ENCODE measurements around the gene CHST1. TPM values are rescaled to one million over a fixed set of nuclear protein-coding genes. Genes with fewer than 3 reads are reported as not detected.

CHST1 gene
- total RNA-seq, 1 donor from 2014 or later: 1.1 TPM

GRCh38 chr11:45649544-45650165, 15.8 kb downstream of the CHST1 start:
- no peak for DNase-seq (ENCODE audit: low read depth, low spot score)
- peaks cover 13% of the 10 kb centered on the region for H3K4me1 Mint-ChIP-seq
- no peaks in the 10 kb centered on the region for H3K27me3 Mint-ChIP-seq (ENCODE audit: low read depth)
- H3K27ac Mint-ChIP-seq (ENCODE audit: unreplicated experiment): no peak overlapping the region
- TF ChIP-seq, protein P1, sequence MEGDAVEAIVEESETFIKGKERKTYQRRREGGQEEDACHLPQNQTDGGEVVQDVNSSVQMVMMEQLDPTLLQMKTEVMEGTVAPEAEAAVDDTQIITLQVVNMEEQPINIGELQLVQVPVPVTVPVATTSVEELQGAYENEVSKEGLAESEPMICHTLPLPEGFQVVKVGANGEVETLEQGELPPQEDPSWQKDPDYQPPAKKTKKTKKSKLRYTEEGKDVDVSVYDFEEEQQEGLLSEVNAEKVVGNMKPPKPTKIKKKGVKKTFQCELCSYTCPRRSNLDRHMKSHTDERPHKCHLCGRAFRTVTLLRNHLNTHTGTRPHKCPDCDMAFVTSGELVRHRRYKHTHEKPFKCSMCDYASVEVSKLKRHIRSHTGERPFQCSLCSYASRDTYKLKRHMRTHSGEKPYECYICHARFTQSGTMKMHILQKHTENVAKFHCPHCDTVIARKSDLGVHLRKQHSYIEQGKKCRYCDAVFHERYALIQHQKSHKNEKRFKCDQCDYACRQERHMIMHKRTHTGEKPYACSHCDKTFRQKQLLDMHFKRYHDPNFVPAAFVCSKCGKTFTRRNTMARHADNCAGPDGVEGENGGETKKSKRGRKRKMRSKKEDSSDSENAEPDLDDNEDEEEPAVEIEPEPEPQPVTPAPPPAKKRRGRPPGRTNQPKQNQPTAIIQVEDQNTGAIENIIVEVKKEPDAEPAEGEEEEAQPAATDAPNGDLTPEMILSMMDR (conservative IDR thresholded peaks at IDR 0.05): no peak
- H3K36me3 Mint-ChIP-seq (ENCODE audit: low read depth): no peaks in the 10 kb centered on the region
- no peak overlapping the region for H3K4me3 Mint-ChIP-seq
- H3K9me3 Mint-ChIP-seq: peaks cover 2% of the 10 kb centered on the region

DNA sequence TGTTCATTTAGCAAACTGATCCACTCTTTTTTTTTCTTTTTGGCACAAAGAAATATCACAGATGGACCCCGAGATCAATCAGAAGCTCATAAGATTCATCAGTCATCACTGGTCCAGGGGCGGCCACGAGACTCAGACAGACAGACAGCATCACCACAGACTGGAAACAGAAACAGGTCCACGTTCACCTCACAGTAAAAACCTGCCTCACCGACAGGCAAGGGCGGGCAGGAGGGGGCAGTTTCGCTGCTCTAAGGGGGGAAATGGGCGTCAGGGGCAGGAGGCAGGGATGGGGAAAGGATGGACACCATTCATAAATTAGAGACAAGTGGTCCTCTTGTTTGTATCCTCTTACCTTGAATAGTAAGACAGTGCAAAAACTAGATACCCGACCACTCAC, 16.5 kb downstream of the CHST1 start:
- no peaks in the 10 kb centered on the region for H3K36me3 Mint-ChIP-seq (ENCODE audit: low read depth)
- TF ChIP-seq, protein P1 (conservative IDR thresholded peaks at IDR 0.05): no peak
- H3K27ac Mint-ChIP-seq (ENCODE audit: unreplicated experiment): no peak overlapping the region
- peaks cover 2% of the 10 kb centered on the region for H3K9me3 Mint-ChIP-seq
- DNase-seq (ENCODE audit: low read depth, low spot score): no peak
- H3K27me3 Mint-ChIP-seq (ENCODE audit: low read depth): no peaks in the 10 kb centered on the region
- no peak overlapping the region for H3K4me3 Mint-ChIP-seq
- peaks cover 13% of the 10 kb centered on the region for H3K4me1 Mint-ChIP-seq

DNA sequence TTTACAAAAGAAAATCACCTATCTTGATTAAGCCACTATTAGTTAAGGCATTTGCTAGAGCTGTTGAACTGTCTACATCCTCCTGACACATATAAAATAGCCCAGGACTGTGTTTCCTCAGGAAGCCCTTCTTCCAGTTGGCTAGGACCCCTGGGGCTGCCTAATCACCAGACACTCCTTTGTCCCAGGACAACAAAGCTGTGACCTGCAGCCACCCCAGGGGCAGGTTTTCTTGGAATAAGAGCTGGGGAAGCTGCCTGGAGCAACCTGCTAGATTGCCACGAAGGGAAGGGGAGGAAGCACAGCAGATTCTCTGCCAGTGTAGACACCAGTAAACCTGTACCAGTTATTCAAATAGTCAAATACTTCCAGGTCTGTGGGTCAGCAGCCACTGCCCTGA, 17.6 kb downstream of the CHST1 start:
- H3K27me3 Mint-ChIP-seq (ENCODE audit: low read depth): no peaks in the 10 kb centered on the region
- peaks cover 13% of the 10 kb centered on the region for H3K4me1 Mint-ChIP-seq
- no peak overlapping the region for H3K4me3 Mint-ChIP-seq
- H3K27ac Mint-ChIP-seq (ENCODE audit: unreplicated experiment): no peak overlapping the region
- TF ChIP-seq, protein P1 (conservative IDR thresholded peaks at IDR 0.05): no peak
- H3K36me3 Mint-ChIP-seq (ENCODE audit: low read depth): no peaks in the 10 kb centered on the region
- peaks cover 2% of the 10 kb centered on the region for H3K9me3 Mint-ChIP-seq
- DNase-seq (ENCODE audit: low read depth, low spot score): no peak

DNA sequence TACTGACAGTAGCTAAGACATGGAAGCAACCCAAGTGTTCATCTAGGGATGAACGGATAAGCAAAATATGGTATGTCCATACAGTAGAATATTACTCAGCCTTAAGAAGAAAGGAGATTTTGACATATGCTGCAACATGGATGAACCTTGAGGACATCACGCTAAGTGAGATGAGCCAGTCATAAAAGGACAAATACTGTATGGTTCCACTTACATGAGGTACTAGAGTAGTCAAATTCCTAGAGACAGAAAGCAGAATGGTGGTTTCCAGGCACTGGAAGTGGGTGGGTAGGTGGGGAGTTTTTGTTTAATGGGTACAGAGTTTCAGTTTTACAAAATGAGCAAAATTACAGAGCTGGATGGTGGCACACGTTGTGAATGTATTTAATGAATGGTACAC, 18.1 kb downstream of the CHST1 start:
- H3K4me1 Mint-ChIP-seq: peaks cover 9% of the 10 kb centered on the region
- no peaks in the 10 kb centered on the region for H3K36me3 Mint-ChIP-seq (ENCODE audit: low read depth)
- DNase-seq (ENCODE audit: low read depth, low spot score): no peak
- no peak overlapping the region for H3K27ac Mint-ChIP-seq (ENCODE audit: unreplicated experiment)
- TF ChIP-seq, protein P1 (conservative IDR thresholded peaks at IDR 0.05): no peak
- H3K27me3 Mint-ChIP-seq (ENCODE audit: low read depth): no peaks in the 10 kb centered on the region
- H3K4me3 Mint-ChIP-seq: no peak overlapping the region
- peaks cover 2% of the 10 kb centered on the region for H3K9me3 Mint-ChIP-seq

GRCh38 chr11:45646275-45646927, 19.0 kb downstream of the CHST1 start:
- peaks cover 2% of the 10 kb centered on the region for H3K27me3 Mint-ChIP-seq (ENCODE audit: low read depth)
- DNase-seq (ENCODE audit: low read depth, low spot score): no peak
- H3K36me3 Mint-ChIP-seq (ENCODE audit: low read depth): no peaks in the 10 kb centered on the region
- TF ChIP-seq, protein P1 (conservative IDR thresholded peaks at IDR 0.05): no peak
- H3K27ac Mint-ChIP-seq (ENCODE audit: unreplicated experiment): no peak overlapping the region
- H3K4me1 Mint-ChIP-seq: peaks cover 6% of the 10 kb centered on the region
- H3K4me3 Mint-ChIP-seq: no peak overlapping the region
- H3K9me3 Mint-ChIP-seq: peaks cover 2% of the 10 kb centered on the region

Measured in neural crest cell (in vitro differentiated cells).